Body of pancreas (tissue), 4 donors: Measurements from ENCODE around the gene MAGEF1.

ENCODE experiments used
- CTCF ChIP-seq, 7 experiments: fragments of 450-650 bp in 4 of 7; fragments of 200-600 bp in 3 of 7; sonication (generic) in 3 of 7; IDR thresholded peaks; one replicate each; pipeline ENCODE4 v1.5.1; 2016 to 2019; ENCODE audit warnings: antibody characterized with exemption in 7 of 7
- POLR2A ChIP-seq, 3 donors: fragments of 450-650 bp; IDR thresholded peaks; one replicate each; pipeline ENCODE4 v1.6.1; 2016; ENCODE audit warnings: antibody characterized with exemption in 3 of 3, mild to moderate bottlenecking in 2 of 3

DNA sequence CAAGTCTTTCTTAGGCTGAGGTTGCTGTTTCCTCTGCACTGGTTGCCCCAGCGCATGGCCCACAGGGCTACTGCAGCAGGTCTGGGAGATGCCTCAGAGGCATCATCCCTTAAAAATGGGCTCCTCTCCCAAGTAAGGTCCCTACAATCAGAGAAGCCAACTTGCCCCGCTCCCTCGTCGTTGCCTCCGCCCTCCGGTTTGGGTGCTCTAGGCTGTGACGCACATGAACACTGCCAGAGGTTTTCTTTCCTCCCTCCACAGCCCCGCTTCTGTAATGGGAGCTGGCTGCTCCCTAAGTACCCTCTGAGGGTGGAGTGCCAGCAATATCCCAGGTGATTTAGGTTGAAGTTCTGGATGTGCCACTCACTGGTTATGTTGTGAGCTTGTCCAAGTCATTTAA lies 14.0 kb downstream of the MAGEF1 start:
- TF ChIP-seq CTCF (IDR thresholded peaks at IDR 0.05) (no peak), POLR2A (IDR thresholded peaks at IDR 0.05) (no peak)
